ENCODE data around the gene POLL.

- TF ChIP-seq CTCF (IDR thresholded peaks at IDR 0.05; ENCODE audit: low read depth, low read length, poor library complexity, severe bottlenecking) (no peak), EZH2phosphoT487 (IDR thresholded peaks at IDR 0.05; ENCODE audit: borderline replicate concordance, low read length) (no peak)
These were observed 37.9 kb upstream of the POLL start for GRCh38 chr10:101625821-101626412.

All from DOHH2 (cell line).